GM19467 (cell line): ENCODE measurements around the gene UBL5.

Experiments
- ATAC-seq: cut with Tn5 transposase; IDR thresholded peaks from one replicate; pipeline ENCODE4 v1.9.1; 2021; ENCODE audit warnings: mild to moderate bottlenecking, moderate library complexity; ENCODE audit not compliant: unreplicated experiment

Gene UBL5

DNA sequence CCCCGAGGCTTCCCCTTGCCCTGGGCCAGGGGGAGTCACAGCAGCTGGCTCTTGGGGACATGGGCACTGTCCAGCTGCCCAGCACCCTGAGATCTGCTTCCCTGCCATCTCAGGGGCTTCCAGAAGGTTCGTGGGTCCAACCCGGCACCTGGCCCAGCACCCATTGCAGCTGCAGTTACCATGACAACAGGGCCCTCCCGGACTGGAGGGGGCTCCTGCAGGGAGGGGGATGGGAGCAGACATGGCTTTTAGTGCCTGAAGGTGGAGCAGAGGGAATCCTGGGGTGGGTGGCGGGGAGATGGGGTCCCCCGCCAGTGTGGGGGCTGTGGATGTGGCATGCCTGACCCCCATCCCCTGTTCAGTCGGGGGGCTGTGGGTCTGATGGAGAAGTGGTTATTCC lies 22.1 kb downstream of the UBL5 start:
- no peak for ATAC-seq

DNA sequence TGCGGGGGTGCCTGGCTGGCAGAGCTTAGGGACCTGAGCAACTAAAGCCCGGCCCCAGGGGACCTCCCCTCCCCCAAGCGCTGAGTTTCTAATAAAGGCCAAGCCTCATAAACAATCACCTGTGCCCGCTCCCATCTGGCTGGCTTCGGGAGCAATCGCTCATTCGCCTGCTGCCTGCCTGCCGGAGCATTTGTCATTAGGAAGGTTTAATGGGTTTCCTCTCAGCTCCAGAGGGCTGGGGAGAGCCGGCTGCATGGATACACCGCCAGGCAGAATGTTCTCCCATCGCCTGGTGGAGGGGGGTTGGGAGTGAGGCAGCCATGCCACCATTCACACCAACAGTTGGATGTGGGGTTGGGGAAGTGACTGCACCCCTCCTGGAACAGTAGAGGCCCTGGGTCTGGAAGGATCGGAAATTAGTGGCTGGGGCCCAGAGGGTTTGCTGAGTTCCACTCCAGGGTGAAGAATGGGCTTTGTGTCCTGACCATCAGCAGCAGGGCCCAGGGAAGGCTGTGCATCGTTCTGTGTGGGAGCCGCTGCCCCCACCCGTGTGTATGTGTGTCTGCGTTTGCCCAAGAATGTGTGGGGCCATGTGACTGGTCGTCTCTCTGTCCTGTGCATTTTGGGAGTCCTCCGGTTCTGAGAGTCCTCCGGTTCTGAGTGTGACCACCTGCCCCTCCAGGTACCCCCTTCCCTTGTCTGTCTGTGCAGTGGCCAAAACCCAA lies 22.7 kb downstream of the UBL5 start:
- no peak for ATAC-seq

DNA sequence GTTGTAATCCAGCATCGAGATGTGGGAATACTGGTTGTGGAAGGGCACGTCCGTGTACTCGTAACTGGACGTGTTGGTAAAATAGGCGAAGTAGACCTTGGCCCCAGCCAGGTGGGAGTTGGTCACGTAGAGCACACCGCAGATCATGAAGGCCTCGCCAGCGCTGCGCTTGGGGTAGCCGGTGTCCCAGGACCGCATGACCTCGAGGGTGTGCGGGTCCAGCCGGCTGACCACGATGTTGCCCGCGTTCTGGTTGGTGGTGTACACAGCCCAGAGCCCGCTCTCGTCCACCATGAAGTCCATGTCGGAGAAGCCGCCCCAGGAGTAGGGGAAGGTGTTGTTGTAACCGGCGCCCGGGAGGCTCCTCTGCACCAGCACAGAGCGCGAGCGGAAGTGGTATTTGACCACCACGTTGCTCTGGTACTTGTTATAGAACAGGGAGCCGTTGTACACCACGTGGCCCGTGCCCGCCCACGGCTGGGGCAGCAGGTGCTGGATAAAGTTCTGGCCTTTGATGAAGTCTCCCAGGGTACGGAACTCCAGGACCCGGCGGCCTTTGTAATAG lies 26.6 kb downstream of the UBL5 start:
- no peak for ATAC-seq

GRCh38 chr19:9856609-9857008 lies 28.9 kb downstream of the UBL5 start:
- no peak for ATAC-seq

- ATAC-seq, result no peak
Measured at GRCh38 chr19:9857076-9857721, 29.5 kb downstream of the UBL5 start.

DNA sequence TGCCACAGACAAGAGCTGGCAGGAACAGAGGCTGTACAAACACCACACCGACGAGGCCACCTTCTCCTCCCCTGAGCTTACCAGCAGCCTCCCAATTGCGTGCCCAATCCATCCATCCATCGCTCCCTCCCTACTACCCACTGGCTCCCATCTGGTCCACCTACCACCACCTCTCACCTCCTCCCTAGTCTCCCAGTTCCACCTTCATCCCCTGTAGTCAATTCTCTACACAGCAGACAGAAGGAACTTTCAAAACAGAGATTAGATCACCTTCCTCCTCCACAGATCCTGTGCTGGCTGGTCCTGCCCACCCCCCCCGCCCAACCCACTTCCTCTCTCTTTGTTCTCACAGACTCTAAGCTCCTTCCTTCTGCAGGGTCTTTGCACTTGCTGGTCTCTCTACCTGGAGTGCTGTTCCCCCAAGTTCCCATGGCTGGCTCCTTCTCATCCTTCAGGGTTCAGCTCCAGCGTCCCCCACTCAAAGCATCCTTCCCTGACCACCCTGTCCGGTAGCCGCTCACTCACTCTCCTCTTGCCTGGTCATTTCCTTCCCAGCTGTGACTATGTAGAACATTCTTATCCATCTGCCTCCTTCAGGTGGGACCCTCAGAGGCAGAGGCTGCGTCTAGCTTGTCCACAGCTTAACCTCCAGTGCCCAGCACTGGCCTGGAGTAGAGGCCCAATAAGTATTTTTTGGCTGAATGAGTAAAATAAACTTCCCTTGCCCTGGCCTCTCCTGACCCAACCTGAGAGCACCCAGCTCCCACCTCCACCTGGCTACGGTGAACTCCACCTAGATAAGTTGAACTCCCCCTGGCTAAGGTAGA lies 30.4 kb downstream of the UBL5 start:
- no peak for ATAC-seq

- no peak for ATAC-seq
Measured at GRCh38 chr19:9858766-9859165, 31.0 kb downstream of the UBL5 start.

GRCh38 chr19:9860407-9860806 lies 32.7 kb downstream of the UBL5 start:
- ATAC-seq, result no peak

DNA sequence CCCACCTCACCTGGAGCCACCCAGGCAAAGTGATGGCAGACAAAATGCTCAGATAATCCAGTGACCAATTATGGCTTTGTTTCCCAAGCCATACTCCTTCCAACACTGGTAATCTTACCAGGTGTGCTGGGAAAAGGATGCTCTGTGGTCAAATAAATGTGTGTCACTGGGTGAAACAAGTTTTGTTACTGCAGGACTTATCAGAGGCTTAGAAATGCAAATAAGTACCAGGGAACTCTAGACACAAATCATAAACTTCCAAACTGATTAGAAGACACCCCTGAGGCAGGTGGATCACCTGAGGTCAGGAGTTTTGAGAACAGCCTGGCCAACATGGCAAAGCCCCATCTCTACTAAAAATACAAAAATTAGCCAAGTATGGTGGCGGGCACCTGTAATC lies 33.8 kb downstream of the UBL5 start:
- no peak for ATAC-seq

DNA sequence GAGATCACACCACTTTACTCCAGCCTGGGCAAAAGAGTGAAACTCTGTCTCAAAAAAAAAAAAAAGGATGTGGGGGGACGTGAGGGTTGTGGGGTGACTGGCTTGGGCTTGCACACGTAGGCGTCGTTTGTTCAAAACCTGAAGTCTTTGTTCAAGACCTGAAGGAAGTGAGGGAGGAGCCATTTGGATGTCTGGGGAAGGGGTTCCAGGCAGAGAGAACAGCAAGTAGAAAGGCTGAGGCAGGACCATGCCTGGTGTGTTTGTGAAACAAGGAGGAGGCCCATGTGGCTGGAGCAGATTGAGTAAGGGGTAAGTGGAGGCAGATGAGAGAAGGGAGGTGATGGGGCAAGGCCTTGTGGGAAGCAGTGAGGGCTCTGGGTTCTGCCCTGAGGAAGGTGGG lies 35.2 kb downstream of the UBL5 start:
- no peak for ATAC-seq

DNA sequence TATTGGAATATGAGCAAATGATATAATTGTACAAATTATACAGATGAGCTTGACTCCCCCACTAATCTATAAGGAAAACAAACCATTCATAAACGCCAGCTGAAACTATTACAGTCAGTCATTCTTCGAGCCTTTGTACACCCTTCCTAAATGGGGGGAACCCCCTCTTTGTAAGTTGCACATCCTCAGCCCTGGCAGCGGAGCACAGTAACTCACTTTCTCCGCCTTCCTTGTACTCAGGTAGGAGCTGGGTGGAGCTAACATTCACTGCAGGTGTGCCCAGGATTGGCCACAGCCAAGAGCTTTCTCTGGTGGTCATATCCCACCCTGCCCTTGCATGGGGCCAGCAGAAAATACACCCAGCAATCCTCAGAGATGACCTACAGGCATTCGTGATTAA lies 36.0 kb downstream of the UBL5 start:
- no peak for ATAC-seq

DNA sequence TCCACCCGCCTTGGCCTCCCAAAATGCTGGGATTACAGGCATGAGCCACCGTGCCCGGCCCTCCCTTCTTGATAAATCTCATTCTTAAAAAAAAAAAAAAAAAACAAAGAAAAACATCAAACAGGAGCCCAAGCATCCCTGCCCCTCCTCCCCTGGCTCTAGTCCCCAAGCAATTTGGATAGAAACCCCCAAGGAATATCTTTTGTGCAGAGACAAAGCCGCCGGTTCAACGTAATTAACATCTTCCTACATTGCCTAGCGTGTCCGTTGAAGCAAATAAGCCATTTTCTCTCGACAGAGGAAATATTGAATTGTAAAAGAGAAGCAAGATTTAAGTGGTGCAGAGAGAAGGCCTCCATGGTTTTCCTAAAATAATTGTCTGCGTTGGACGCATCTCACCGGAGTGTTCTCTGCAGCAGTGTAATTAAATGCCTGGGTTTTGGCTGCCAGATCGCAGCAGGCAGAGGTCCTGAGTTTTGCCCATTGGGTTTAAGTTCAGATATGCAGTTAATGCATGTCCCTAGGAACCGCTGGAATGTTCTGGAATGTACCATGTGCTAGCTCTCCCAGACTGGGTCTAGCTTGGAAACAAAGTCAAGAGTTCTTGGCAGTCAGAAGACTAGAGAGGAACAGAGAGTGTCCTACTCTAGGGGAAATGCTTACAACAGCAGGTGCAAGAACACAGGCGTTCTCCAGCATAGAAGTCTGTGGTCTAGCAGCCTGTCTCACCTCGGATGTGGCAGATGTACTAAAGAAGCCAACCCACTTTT lies 38.2 kb downstream of the UBL5 start:
- no peak for ATAC-seq

DNA sequence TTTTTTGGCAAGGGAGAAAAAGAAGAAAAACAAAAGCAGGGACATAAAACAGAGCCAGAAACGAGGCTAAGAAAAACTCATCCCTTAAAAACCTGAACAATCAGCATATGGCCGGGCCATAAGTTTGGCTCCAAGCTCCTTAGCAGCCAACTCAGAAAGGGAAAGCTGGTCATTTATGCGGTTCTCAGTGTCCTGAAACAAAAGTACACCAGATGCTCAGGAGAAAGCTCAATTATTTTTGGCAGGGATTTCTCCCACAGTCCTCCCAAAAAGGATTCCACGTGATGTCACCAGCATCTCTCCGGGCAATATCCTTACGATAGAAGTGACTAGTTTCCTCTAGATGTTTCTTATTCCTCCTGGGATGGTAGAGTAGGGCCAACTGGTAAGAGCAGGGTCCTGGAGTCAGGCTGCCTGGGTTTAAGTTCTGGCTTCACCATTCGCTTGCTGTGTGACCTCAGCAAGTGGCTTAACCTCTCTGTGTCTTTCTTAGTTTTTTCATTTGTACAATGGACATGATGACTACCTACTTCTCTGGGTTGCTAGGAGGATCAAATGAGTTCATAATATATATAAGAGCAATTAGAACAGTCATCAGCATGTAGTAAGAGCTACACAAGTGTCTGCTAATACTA lies 41.4 kb downstream of the UBL5 start:
- ATAC-seq, result no peak

- ATAC-seq, result no peak
Measured at GRCh38 chr19:9871626-9872338, 44.1 kb downstream of the UBL5 start.

DNA sequence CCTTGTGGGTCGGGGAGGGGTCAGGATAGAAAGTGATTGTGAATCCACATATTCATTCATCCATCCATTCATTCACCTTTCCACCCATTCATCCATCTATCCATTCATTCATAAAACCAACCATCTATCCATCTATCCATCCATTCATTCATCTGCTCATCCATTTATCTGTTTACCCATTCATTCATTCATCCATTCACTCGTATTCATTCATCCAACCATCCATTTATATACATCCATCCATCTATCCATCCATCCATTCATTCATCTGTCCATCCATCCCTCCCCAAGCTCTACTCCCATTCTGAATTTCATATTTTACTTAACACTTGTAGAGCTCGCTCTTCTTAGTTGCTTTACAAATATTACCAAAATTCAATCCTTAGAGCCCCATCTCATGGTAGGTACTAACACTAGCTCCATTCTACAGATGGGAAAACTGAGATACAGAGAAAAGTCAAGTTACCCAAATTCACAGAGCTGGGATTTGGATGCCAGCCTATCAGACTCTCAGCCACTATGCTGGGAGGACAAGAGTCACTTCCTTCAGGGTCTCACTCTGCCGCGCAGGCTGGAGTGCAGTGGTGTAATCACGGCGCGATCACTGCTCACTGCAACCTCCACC lies 45.0 kb downstream of the UBL5 start:
- no peak for ATAC-seq

DNA sequence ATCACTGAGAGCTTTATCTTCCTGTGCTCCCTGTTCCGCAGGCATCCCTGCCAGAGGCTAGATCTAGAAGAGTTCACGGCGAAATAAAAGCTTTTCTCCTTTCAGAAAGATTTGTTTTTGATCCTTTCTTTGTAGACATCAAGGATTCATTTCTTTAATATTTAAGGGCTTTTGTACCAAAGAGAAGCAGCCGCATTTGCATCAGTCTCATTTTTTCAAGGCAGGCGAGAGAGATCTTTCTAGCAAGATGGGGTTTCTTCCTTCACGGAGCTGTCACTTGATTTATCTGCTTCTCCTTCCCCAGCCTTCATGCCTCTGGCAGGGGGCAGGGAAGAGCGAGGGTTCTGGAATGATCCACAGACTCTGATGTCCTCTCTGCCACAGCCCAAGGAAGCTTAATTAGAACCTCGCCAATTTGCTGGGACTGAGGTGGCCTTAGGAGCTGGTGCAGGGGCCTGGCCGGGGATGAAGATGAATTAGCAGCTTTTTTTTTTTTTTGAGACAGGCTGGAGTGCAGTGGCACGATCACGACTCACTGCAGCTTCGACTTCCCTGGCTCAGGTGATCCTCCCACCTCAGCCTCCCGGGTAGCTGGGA lies 47.4 kb downstream of the UBL5 start:
- no peak for ATAC-seq

GRCh38 chr19:9875796-9876195 lies 48.1 kb downstream of the UBL5 start:
- no peak for ATAC-seq

GRCh38 chr19:9877780-9878510 lies 50.2 kb downstream of the UBL5 start:
- ATAC-seq, result no peak
